Measurements from ENCODE around the gene ADAMTS15.

The ADAMTS15 gene

GRCh38 chr11:130467116-130467900 lies 18.9 kb downstream of the ADAMTS15 start:
- no peak overlapping the region for H3K27ac ChIP-seq (ENCODE audit: extremely low read depth, low read depth, low read length)
- no peaks in the 10 kb centered on the region for H3K4me1 ChIP-seq (ENCODE audit: control insufficient read depth, insufficient read depth, low read length)
- CTCF ChIA-PET, result no interaction called here

GRCh38 chr11:130469181-130469580 lies 20.7 kb downstream of the ADAMTS15 start:
- ChIA-PET POLR2A (no interaction called here), CTCF (no interaction called here)
- TF ChIP-seq ZFP41 (tag by site-specific recombination; IDR thresholded peaks at IDR 0.05; ENCODE audit: borderline replicate concordance), result no peak
- no peak for TF ChIP-seq YY2 (tag by site-specific recombination; IDR thresholded peaks at IDR 0.05)
- TF ChIP-seq ZEB2 (tag by site-specific recombination; IDR thresholded peaks at IDR 0.05), result no peak
- TF ChIP-seq ZNF121 (tag by site-specific recombination; IDR thresholded peaks at IDR 0.05), result no peak
- no peak for TF ChIP-seq ZNF239 (tag by site-specific recombination; IDR thresholded peaks at IDR 0.05)
- TF ChIP-seq ZBTB49 (tag by site-specific recombination; IDR thresholded peaks at IDR 0.05; ENCODE audit: low read depth), result no peak
- no peak for TF ChIP-seq ZNF391 (tag by site-specific recombination; IDR thresholded peaks at IDR 0.05; ENCODE audit: borderline replicate concordance, low read depth)
- TF ChIP-seq ZSCAN5A (tag by site-specific recombination; IDR thresholded peaks at IDR 0.05), result no peak
- no peak for TF ChIP-seq ZNF501 (tag by site-specific recombination; IDR thresholded peaks at IDR 0.05)
- TF ChIP-seq MYNN (tag by site-specific recombination; IDR thresholded peaks at IDR 0.05; ENCODE audit: borderline replicate concordance), result no peak
- TF ChIP-seq MEIS1 (CRISPR knock-in tag; IDR thresholded peaks at IDR 0.05; ENCODE audit: borderline replicate concordance), result no peak

More at GRCh38 chr11:130467116-130467900, 18.9 kb downstream of the ADAMTS15 start:
- no peaks in the 10 kb centered on the region for H3K9me3 ChIP-seq (ENCODE audit: control insufficient read depth, insufficient read depth, low read depth, low read length)
- TF ChIP-seq ATF2 (tag by site-specific recombination; IDR thresholded peaks at IDR 0.05; ENCODE audit: low read depth) (no peak), ZNF362 (tag by site-specific recombination; IDR thresholded peaks at IDR 0.05) (no peak), ZEB2 (tag by site-specific recombination; IDR thresholded peaks at IDR 0.05) (no peak), ZNF223 (tag by site-specific recombination; IDR thresholded peaks at IDR 0.05) (no peak), ZNF214 (tag by site-specific recombination; IDR thresholded peaks at IDR 0.05; ENCODE audit: borderline replicate concordance) (no peak), PRDM4 (tag by site-specific recombination; IDR thresholded peaks at IDR 0.05) (no peak), ZNF639 (tag by site-specific recombination; IDR thresholded peaks at IDR 0.05) (no peak), ZNF626 (tag by site-specific recombination; IDR thresholded peaks at IDR 0.05) (no peak)
- H3K36me3 ChIP-seq (ENCODE audit: control insufficient read depth in 2 of 2, insufficient read depth in 1 of 2, low read length in 2 of 2), result peaks cover 0 to 27% of the 10 kb centered on the region in 2 experiments; a peak in 2 of 3 replicates
- H3K4me3 ChIP-seq (ENCODE audit: low read depth, low read length), result no peak overlapping the region
- POLR2A ChIA-PET, result no interaction called here

More at GRCh38 chr11:130469181-130469580, 20.7 kb downstream of the ADAMTS15 start:
- Histone ChIP-seq H3K27ac (ENCODE audit: extremely low read depth, low read depth, low read length) (no peak overlapping the region), H3K4me3 (ENCODE audit: low read depth, low read length) (no peak overlapping the region), H3K36me3 (ENCODE audit: control insufficient read depth in 2 of 2, insufficient read depth in 1 of 2, low read length in 2 of 2) (peaks cover 0 to 20% of the 10 kb centered on the region in 2 experiments; a peak in 2 of 3 replicates), H3K9me3 (ENCODE audit: control insufficient read depth, insufficient read depth, low read depth, low read length) (no peaks in the 10 kb centered on the region), H3K4me1 (ENCODE audit: control insufficient read depth, insufficient read depth, low read length) (no peaks in the 10 kb centered on the region)

All from HEK293 (cell line).